ENCODE results near the gene EPB41L5. TPM values are rescaled to one million over a fixed set of nuclear protein-coding genes. Genes with fewer than 3 reads are reported as not detected.
"Not testable (repeated sequence)": the region's sequence is repeated elsewhere in the genome, so short reads cannot be mapped to it uniquely, and the experiment has no call there.

EPB41L5 gene
- total RNA-seq, 1 donor from 2014 or later, result 20.7 TPM

GRCh38 chr2:120199817-120200459 is 187.1 kb downstream of the EPB41L5 start:
- not testable (repeated sequence) for DNase-seq

- DNase-seq, result peak; percentile 1
Measured at GRCh38 chr2:120203251-120204021, 190.6 kb downstream of the EPB41L5 start.

GRCh38 chr2:120204022-120204405 is 191.1 kb downstream of the EPB41L5 start:
- no peak for DNase-seq

DNA sequence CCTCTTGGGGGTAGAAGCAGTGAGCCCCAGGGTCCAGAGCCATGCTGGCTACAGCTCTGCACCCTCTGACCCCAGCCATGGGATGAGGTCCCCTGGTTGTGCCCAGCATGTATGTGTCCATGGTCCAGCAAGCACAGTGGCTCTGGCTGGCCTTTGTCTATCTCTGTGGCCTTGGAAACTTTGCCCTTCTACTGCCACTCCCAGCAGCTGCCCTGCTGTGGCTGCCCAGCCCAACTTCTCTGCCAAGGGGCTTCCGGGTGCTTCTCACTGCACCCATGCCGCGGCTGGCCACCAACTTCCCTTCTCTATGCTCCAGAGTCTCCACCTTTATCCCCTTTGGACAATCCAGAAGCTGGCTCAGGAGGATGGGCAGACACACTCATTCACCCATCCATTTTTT is 191.5 kb downstream of the EPB41L5 start:
- no peak for DNase-seq

- no peak for DNase-seq
Measured at GRCh38 chr2:120204945-120205670, 192.2 kb downstream of the EPB41L5 start.

DNA sequence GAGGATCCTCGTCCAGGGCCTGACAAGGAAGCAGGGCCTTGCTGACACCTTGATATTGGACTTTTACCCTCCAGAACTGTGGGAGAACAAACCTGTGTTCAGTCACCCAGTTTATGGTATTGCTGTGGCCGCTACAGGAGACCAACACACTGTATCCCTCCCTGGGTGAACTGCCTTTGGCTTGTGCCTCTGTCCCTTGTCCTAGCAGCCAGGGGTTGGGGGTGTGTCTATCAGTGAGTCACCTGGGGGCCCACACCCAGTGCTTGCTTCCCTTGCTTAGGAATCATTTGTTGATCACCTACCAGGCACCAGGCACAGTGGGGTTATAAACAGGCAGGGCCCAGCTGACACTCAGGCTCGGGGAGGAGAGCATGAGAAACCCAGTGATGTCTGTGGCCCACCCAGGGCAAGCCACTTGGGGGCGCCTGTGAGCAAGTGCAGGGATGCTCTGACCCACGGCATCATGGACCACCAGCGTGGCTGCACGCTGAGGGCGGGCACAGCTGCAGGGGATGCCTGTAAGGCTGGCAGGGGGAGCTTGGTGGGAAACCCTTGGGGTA is 193.2 kb downstream of the EPB41L5 start:
- DNase-seq, result no peak

DNA sequence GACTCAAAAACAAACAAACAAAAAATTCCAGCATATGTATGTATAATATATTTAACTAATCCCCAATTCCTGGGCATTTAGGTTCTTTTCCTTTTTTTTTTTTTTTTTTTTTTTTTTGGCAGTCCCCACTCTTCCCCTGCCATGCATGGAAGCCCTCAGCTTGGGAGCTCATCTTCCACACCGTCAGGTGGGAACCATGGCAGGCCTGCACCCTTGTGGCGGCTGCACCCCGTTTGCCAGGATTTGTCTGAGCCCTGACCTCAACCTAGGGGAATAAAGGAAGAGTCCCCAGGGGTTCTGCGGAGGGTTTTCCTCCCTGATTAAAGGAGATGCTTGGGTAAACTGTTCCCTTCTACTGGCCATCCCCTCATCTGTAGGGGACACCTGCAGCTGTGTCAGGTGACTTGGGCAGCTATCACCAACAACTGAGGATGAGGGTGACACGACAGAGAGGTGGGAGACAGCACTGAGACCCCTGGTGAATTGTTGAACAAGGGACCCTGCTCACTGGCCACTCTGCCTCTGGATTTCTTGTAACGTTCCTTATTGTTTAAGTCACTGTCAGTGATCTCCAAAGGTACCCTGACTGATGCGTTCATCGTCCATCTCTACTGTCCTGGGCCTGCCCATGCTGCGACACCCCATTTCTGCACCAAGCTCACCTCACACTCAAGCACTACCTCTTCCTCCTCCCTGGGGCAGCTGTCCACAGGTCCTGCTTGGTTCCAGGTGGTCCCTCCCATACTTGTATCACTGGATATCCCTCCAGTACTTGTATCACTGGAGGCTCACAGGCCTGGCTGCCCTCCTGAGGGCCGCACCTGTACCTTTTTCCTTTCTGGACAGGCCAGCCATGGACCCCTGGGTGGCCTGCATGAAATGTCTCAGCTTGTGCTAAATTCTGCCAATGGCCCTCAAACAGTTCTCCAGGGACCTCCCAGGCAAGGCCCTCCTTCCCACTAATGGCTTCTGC is 195.8 kb downstream of the EPB41L5 start:
- DNase-seq, result no peak

DNA sequence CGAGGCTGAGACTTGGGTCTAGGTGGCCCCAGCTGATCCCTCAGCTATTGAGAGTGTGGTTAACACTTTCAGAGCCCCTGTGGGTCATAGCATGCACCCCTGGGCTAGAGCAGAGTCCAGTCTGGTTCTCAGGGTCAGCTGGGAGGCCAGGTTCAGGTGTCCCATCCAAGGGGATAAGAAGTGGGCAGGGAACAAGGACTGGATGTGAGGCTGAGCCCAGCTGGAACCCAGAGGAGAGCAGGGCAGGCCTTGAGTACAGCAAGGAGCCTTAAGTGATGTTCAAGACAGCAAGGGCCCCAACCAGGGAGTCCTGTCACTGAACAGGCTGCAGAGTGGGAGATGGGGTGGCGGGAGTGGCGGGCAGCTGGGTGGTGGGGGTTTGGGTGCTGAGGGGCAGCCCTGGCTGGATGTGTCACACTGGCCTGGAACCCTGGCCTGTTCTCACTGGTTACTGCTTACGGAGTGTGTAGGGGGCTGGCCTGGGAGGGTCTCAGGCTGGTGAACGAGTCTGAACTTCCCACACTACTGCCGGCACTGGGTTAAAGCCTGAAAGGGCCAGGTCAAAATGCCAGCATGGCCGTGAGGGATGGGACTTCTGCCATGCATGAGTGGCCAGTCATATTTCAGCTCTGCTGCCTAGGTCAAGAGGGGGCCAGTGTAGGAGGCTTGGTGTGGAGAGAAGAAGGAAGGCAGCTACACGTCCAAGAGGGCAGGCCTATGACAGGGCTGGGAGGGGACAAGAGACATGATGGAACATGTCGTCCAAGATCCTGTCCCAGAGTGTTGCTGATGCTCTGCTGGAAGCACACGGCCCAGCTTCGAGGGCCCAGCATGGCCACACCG is 196.8 kb downstream of the EPB41L5 start:
- DNase-seq, result no peak

DNA sequence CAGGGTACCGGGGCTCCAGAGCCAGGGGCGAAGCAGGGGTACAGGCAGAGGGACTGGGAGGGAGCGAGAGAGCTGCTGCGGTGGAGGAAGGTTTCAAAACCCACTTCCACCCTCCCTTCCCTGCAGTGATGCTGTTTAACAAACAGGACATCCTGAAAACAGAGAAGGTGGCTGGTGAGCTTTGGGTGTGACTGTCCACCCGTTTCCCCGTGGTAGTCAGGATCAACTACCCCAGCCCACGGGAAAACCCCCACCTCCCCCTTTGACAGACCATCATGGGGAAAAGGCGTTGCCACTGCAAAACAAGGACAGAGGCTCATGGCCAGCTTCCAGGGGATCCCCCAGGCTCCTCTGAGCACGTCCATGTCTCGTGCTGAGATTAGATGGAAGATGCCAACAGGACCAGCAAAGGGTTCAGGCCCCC is 197.4 kb downstream of the EPB41L5 start:
- DNase-seq, result no peak

DNA sequence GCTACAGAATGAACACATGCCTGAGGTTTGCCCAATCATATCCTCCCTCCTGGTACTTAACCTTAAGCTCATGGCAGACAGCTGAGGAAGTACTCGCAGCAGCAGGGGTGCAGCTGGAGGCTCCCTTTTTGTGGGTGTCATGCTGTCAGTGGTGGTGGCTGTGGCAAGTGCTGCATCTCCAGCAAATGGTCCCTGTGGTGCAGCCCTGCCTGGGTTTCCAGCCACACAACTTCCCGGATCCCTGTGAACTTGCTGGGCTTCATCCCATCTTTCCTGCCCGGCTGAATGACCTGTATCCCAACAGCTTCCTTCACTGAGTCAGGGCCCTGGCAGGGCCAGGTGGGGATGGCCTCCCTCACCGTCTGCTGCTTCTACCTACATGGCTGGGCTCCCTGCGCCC is 205.3 kb downstream of the EPB41L5 start:
- no peak for DNase-seq

GRCh38 chr2:120219291-120219690 is 206.4 kb downstream of the EPB41L5 start:
- DNase-seq, result no peak

- DNase-seq, result no peak
Measured at GRCh38 chr2:120219766-120220165, 206.9 kb downstream of the EPB41L5 start.

- DNase-seq, result no peak
Measured at GRCh38 chr2:120220756-120221155, 207.9 kb downstream of the EPB41L5 start.

DNA sequence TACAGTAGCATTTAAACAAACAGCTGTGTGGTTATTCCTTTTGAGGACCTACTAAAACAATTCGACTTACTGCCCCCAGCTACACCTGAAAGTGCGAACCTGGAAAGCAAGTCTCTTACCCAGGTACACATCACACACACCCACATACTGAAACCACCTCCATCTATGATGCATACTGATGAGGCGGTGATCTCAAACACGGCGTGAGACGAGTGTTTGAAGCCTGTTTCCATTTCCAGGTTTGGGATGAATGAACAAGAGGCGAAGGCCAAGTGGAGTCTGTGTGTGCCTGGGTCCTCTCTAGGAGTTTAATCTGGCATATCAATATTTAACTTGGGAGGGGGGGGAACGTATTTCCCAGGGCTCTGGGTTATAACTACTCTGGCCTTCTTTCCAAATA is 208.7 kb downstream of the EPB41L5 start:
- DNase-seq, result no peak

- DNase-seq, result no peak
Measured at GRCh38 chr2:120222186-120223033, 209.5 kb downstream of the EPB41L5 start.

GRCh38 chr2:120223034-120223912 is 210.4 kb downstream of the EPB41L5 start, which contains the start of gene TMEM185B:
Gene TMEM185B (minus strand): TSS chr2:120223400. CDS start chr2:120222976, 424 bp downstream.
- peak; percentile 54 for DNase-seq

GRCh38 chr2:120224256-120224655 is 211.4 kb downstream of the EPB41L5 start:
- DNase-seq, result no peak

- no peak for DNase-seq
Measured at GRCh38 chr2:120224735-120225548, 212.1 kb downstream of the EPB41L5 start.

Data from skin of body (tissue), 2 donors.